Activated CD8-positive, alpha-beta memory T cell treated with anti-CD3 and anti-CD28 coated beads, Interleukin-2, amount 50 U/mL, for 1 hour (primary cell): ENCODE measurements around the gene NUP153.
"Not testable (repeated sequence)": the region's sequence is repeated elsewhere in the genome, so short reads cannot be mapped to it uniquely, and the experiment has no call there.

Source experiments
- DNase-seq: peaks from one replicate; pipeline ENCODE4 v3.0.0-alpha.2; 2020; ENCODE audit errors: extremely low read depth

The NUP153 gene

GRCh38 chr6:17706580-17707370 lies at the start of gene NUP153:
NUP153 (minus strand) TSS chr6:17706925; CDS start chr6:17706387, 538 bp downstream.
- peak; percentile 98 for DNase-seq

GRCh38 chr6:17754254-17754653 lies 47.5 kb upstream of the NUP153 start:
- no peak for DNase-seq

GRCh38 chr6:17745324-17745723 lies 38.6 kb upstream of the NUP153 start:
- not testable (repeated sequence) for DNase-seq

- not testable (repeated sequence) for DNase-seq
These were observed 38.1 kb upstream of the NUP153 start for GRCh38 chr6:17744757-17745308.

GRCh38 chr6:17744019-17744756 lies 37.5 kb upstream of the NUP153 start:
- DNase-seq: no peak

- DNase-seq: no peak
These were observed 34.8 kb upstream of the NUP153 start for GRCh38 chr6:17741507-17741906.

- no peak for DNase-seq
These were observed 34.0 kb upstream of the NUP153 start for GRCh38 chr6:17740559-17741220.

GRCh38 chr6:17737704-17738252 lies 31.1 kb upstream of the NUP153 start:
- DNase-seq: no peak

- not testable (repeated sequence) for DNase-seq
These were observed 28.6 kb upstream of the NUP153 start for GRCh38 chr6:17735311-17735710.

GRCh38 chr6:17730078-17730704 lies 23.5 kb upstream of the NUP153 start:
- no peak for DNase-seq

GRCh38 chr6:17729223-17730077 lies 22.7 kb upstream of the NUP153 start:
- no peak for DNase-seq

- no peak for DNase-seq
These were observed 22.0 kb upstream of the NUP153 start for GRCh38 chr6:17728551-17729222.

- no peak for DNase-seq
These were observed 18.4 kb upstream of the NUP153 start for GRCh38 chr6:17725083-17725482.

- no peak for DNase-seq
These were observed 17.6 kb upstream of the NUP153 start for GRCh38 chr6:17724341-17724740.

GRCh38 chr6:17721671-17722070 lies 14.9 kb upstream of the NUP153 start:
- no peak for DNase-seq

GRCh38 chr6:17719323-17720041 lies 12.8 kb upstream of the NUP153 start:
- no peak for DNase-seq

- no peak for DNase-seq
These were observed 9.5 kb upstream of the NUP153 start for GRCh38 chr6:17716221-17716620.

- no peak for DNase-seq
These were observed 8.4 kb upstream of the NUP153 start for GRCh38 chr6:17714879-17715851.
